ENCODE measurements around the gene KLHDC3.

- no peak for TF ChIP-seq CTCF (IDR thresholded peaks at IDR 0.05; ENCODE audit: low read length)
- no peak for TF ChIP-seq EZH2 (IDR thresholded peaks at IDR 0.05; ENCODE audit: borderline replicate concordance, low read length)
Measured at GRCh38 chr6:42978839-42979522, 35.1 kb upstream of the KLHDC3 start, which contains the start of gene PEX6.
